ENCODE measurements around the gene ASS1. TPM values are rescaled to one million over a fixed set of nuclear protein-coding genes. Genes with fewer than 3 reads are reported as not detected.

Gene ASS1
- total RNA-seq, 1 experiment from 2014 or later: 118 TPM

GRCh38 chr9:130465383-130466096 lies 20.8 kb downstream of the ASS1 start:
- Mint-ChIP-seq H3K4me1 (ENCODE audit: low read depth, unreplicated experiment) (no peaks in the 10 kb centered on the region), H3K36me3 (ENCODE audit: insufficient read depth, unreplicated experiment) (no peaks in the 10 kb centered on the region), H3K27ac (ENCODE audit: unreplicated experiment) (no peak overlapping the region), H3K27me3 (ENCODE audit: insufficient read depth, unreplicated experiment) (peaks cover 3% of the 10 kb centered on the region), H3K4me3 (ENCODE audit: unreplicated experiment) (no peak overlapping the region), H3K9me3 (ENCODE audit: unreplicated experiment) (no peaks in the 10 kb centered on the region)
- no peaks in the 10 kb centered on the region for H3K36me3 ChIP-seq (ENCODE audit: control insufficient read depth, insufficient read depth, low read length)
- TF ChIP-seq CTCF (IDR thresholded peaks at IDR 0.05; ENCODE audit: insufficient read depth in 1 of 2, low read depth in 1 of 2, low read length in 1 of 2, severe bottlenecking in 1 of 2, unreplicated experiment in 1 of 2): no peak
- DNase-seq: no peak
- H3K9me3 ChIP-seq: no peaks in the 10 kb centered on the region
- CTCF ChIA-PET: interaction anchor here (0.8 to 2.2 kb wide), 2 partner anchors 73 to 218 kb away, joined by 3 to 7 read pairs; no protein-coding TSS in a partner anchor
- POLR2A ChIA-PET: no interaction called here
- H3K4me3 ChIP-seq (ENCODE audit: low read depth, low read length): no peak overlapping the region
- no peaks in the 10 kb centered on the region for H3K27me3 ChIP-seq (replicated peaks; ENCODE audit: control insufficient read depth, insufficient read depth, low read length)
- no TSS peak for BruUV-seq (replicated peaks)
- no peaks in the 10 kb centered on the region for H3K4me1 ChIP-seq
- intact Hi-C loops (cut with micrococcal nuclease; ENCODE audit: unreplicated experiment): loop anchor here (10.0 kb wide), 2 partner anchors 109 to 159 kb away; partner anchors contain the start of gene FUBP3

- Histone ChIP-seq H3K4me1 (no peaks in the 10 kb centered on the region), H3K27me3 (replicated peaks; ENCODE audit: control insufficient read depth, insufficient read depth, low read length) (no peaks in the 10 kb centered on the region), H3K9me3 (no peaks in the 10 kb centered on the region), H3K4me3 (ENCODE audit: low read depth, low read length) (no peak overlapping the region), H3K36me3 (ENCODE audit: control insufficient read depth, insufficient read depth, low read length) (no peaks in the 10 kb centered on the region)
- intact Hi-C loops (cut with micrococcal nuclease; ENCODE audit: unreplicated experiment): loop anchor here (10.0 kb wide), 2 partner anchors 108 to 158 kb away; partner anchors contain the start of gene FUBP3
- Mint-ChIP-seq H3K9me3 (ENCODE audit: unreplicated experiment) (no peaks in the 10 kb centered on the region), H3K4me3 (ENCODE audit: unreplicated experiment) (no peak overlapping the region), H3K36me3 (ENCODE audit: insufficient read depth, unreplicated experiment) (peaks cover 5% of the 10 kb centered on the region), H3K27ac (ENCODE audit: unreplicated experiment) (no peak overlapping the region), H3K27me3 (ENCODE audit: insufficient read depth, unreplicated experiment) (peaks cover 3% of the 10 kb centered on the region), H3K4me1 (ENCODE audit: low read depth, unreplicated experiment) (no peaks in the 10 kb centered on the region)
- no peak for DNase-seq
- BruUV-seq (replicated peaks): no TSS peak
- CTCF ChIA-PET: interaction anchor here (2.2 kb wide), 1 partner anchor 217 kb away, joined by 7 read pairs; no protein-coding TSS in a partner anchor
- no peak for TF ChIP-seq CTCF (IDR thresholded peaks at IDR 0.05; ENCODE audit: insufficient read depth in 1 of 2, low read depth in 1 of 2, low read length in 1 of 2, severe bottlenecking in 1 of 2, unreplicated experiment in 1 of 2)
- POLR2A ChIA-PET: no interaction called here
Measured at GRCh38 chr9:130466537-130467217, 21.9 kb downstream of the ASS1 start.

- ChIA-PET POLR2A (no interaction called here), CTCF (no interaction called here)
- no peak overlapping the region for H3K4me3 ChIP-seq (ENCODE audit: low read depth, low read length)
- H3K27ac Mint-ChIP-seq (ENCODE audit: unreplicated experiment): no peak overlapping the region
- H3K36me3 ChIP-seq (ENCODE audit: control insufficient read depth, insufficient read depth, low read length): no peaks in the 10 kb centered on the region
- no peak overlapping the region for H3K4me3 Mint-ChIP-seq (ENCODE audit: unreplicated experiment)
- H3K36me3 Mint-ChIP-seq (ENCODE audit: insufficient read depth, unreplicated experiment): peaks cover 5% of the 10 kb centered on the region
- H3K9me3 Mint-ChIP-seq (ENCODE audit: unreplicated experiment): no peaks in the 10 kb centered on the region
- H3K27me3 ChIP-seq (replicated peaks; ENCODE audit: control insufficient read depth, insufficient read depth, low read length): no peaks in the 10 kb centered on the region
- intact Hi-C loops (cut with micrococcal nuclease; ENCODE audit: unreplicated experiment): loop anchor here (10.0 kb wide), 2 partner anchors 107 to 157 kb away; partner anchors contain the start of gene FUBP3
- H3K27me3 Mint-ChIP-seq (ENCODE audit: insufficient read depth, unreplicated experiment): peaks cover 3% of the 10 kb centered on the region
- no peaks in the 10 kb centered on the region for H3K4me1 ChIP-seq
- TF ChIP-seq CTCF (IDR thresholded peaks at IDR 0.05; ENCODE audit: insufficient read depth in 1 of 2, low read depth in 1 of 2, low read length in 1 of 2, severe bottlenecking in 1 of 2, unreplicated experiment in 1 of 2): no peak
- H3K4me1 Mint-ChIP-seq (ENCODE audit: low read depth, unreplicated experiment): no peaks in the 10 kb centered on the region
- no peak for DNase-seq
- H3K9me3 ChIP-seq: no peaks in the 10 kb centered on the region
- no TSS peak for BruUV-seq (replicated peaks)
Measured at GRCh38 chr9:130467316-130467715, 22.6 kb downstream of the ASS1 start.

All from Caco-2 (cell line).